DMS53 treated with DMSO at 0.1 percent for 48 hours (cell line): ENCODE measurements around the gene METAP1D.

ENCODE experiments used
- DNase-seq: peaks from one replicate; lab custom pipeline; 2025; ENCODE audit not compliant: unreplicated experiment; lab: John Stamatoyannopoulos, UW

The METAP1D gene

GRCh38 chr2:172128484-172128883, 128.7 kb downstream of the METAP1D start:
- DNase-seq: no peak

DNA sequence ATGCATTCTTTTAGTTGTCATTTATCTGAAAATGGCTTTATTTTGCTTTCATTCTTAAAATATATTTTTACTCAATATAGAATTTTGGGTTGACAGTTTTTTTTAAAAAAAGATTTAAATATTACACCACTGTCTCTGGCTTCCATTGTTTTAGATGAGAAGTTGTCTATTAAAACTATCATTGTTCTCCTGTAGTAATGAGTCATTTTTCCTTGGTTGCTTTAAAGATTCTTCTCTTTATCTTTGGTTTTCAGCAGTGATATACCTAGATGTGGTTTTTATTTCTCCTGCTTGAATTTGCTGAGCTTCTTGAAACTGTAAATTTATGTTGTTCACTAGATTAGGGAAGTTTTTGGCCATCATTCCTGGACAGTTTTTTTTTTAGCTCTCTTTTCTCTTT, 129.7 kb downstream of the METAP1D start:
- no peak for DNase-seq
